Psoas muscle (tissue), 8 donors: ENCODE measurements around the gene TMEM123. TPM values are rescaled to one million over a fixed set of nuclear protein-coding genes. Genes with fewer than 3 reads are reported as not detected.

Experiments used
- ATAC-seq, 4 donors: fragments of 200-7000 bp; cut with Tn5 transposase; one replicate each; pipeline ENCODE4 v1.9.1; 2020; ENCODE audit warnings: moderate library complexity in 3 of 4, mild to moderate bottlenecking in 2 of 4
- DNase-seq, 2 donors: peaks; one replicate each; pipeline ENCODE4 v3.0.0-alpha.2; 2020
- H3K27ac ChIP-seq: fragments of 200-600 bp; one replicate; pipeline ENCODE4 v1.8.0; 2022
- H3K27me3 ChIP-seq, 3 donors: fragments of 200-600 bp in 1 of 3; one replicate each; pipeline versions ENCODE4 v1.6.1 to v1.8.0; 2013 to 2022; ENCODE audit warnings: low read length in 2 of 3, mild to moderate bottlenecking in 2 of 3, moderate library complexity in 1 of 3; ENCODE audit not compliant: insufficient read depth in 3 of 3
- H3K36me3 ChIP-seq, 2 donors: fragments of 200-600 bp in 1 of 2; one replicate each; pipeline versions ENCODE4 v1.6.1 to v1.8.0; 2013 to 2022; ENCODE audit warnings: low read depth in 1 of 2, mild to moderate bottlenecking in 1 of 2, moderate library complexity in 1 of 2; ENCODE audit not compliant: insufficient read depth in 1 of 2
- H3K4me1 ChIP-seq: fragments of 200-600 bp; one replicate; pipeline ENCODE4 v1.8.0; 2022
- H3K4me3 ChIP-seq: fragments of 200-600 bp; one replicate; pipeline ENCODE4 v1.8.0; 2022; ENCODE audit warnings: mild to moderate bottlenecking
- H3K9me3 ChIP-seq: fragments of 200-600 bp; one replicate; pipeline ENCODE4 v1.8.0; 2022
- WGBS, 3 donors: extraction: QIAGEN DNeasy Blood & Tissue Kit; methylation state at CpG; one replicate each; pipeline versions ENCODE4 v1.1.6 to v1.1.7; 2013; 5-methylcytosine and 5-hydroxymethylcytosine counted together
- intact Hi-C, 2 donors: fragments of 100-400 bp; cut with DNase I; formaldehyde crosslinking; loops; one replicate each; pipeline versions ENCODE4 v1.11.0 to v1.14.2; 2022
- polyA plus RNA-seq, 3 donors: library from polyadenylated mRNA; stranded (reverse); fragments of 200-250 nt; gene quantifications; one replicate each; pipeline ENCODE4 v1.2.3, GENCODE V29; 2013
- total RNA-seq, 4 donors: library from RNA; stranded (reverse); fragmentation: NEBNext Ultra II Directional in 2 of 4; extraction: Animal tissue kit (Norgen Biotek cat#: 25700) in 2 of 4; gene quantifications; one replicate each; pipeline versions ENCODE4 v1.2.1 to v1.2.4, GENCODE V29; 2021 to 2023
- TF ChIP-seq, protein P1 (sequence below): fragments of 200-600 bp; IDR thresholded peaks from one replicate; pipeline ENCODE4 v1.8.0; 2022; ENCODE audit warnings: antibody characterized with exemption
- donor health status: healthy with polysubstance abuse.
- donor health status: DM: no; HTN: no; CAD: no; lungs with moderate emphysema.
- donor health status: Bipolar disorder and iron deficiency.
- donor health status: healthy.
- donor health status: DM: yes; HTN: yes; CAD: no.
- donor health status: DM: no; HTN: no; CAD: no.
- donor health status: DM: no; HTN: no; CAD: no.
- donor health status: DM: yes; HTN: yes; CAD: no.

Gene TMEM123
- total and polyA plus RNA-seq, 7 donors = 10.8 to 42.6 (median 16.9) TPM

DNA sequence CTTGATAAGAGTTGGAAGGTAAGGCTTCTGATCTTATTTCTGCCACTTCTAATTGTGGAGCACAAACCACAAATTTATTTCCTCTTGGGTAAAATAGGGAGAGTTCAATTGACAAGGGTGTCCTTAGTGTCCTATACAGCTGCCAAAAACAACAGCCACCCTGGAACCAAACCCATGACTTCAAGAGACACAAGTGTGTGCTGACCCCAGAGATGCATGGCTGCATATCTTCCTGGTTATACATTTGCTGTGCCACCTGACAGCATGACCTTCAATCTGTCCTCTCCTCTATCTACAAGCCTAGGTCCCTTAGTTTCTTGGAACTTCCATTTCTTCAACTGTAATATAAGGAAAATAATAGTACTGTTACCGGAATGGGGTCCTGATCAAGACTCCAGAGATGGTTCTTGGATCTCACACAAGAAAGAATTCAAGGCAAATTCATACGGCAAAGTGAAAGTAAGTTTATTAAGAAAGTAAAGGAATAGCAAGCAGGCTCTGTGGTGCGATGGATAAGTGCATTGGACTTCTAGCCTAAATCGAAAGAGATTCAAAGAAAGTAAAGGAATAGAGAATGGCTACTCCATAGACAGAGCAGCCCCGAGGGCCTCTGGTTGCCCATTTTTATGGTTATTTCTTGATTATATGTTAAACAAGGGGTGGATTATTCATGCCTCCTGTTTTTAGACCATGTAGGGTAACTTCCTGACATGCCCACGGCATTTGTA is 15.5 kb upstream of the TMEM123 start:
- Histone ChIP-seq H3K36me3 (no peaks in the 10 kb centered on the region), H3K4me1 (no peaks in the 10 kb centered on the region), H3K9me3 (no peaks in the 10 kb centered on the region), H3K27me3 (no peaks in the 10 kb centered on the region), H3K27ac (no peak overlapping the region), H3K4me3 (no peak overlapping the region)
- DNase-seq (no peak), ATAC-seq (no peak)
- intact Hi-C loops = no loop called here
- 90 to 93% (median 90%) methylated on average over 6 of the region's 6 CpGs for WGBS, 3 donors
- TF ChIP-seq, protein P1, sequence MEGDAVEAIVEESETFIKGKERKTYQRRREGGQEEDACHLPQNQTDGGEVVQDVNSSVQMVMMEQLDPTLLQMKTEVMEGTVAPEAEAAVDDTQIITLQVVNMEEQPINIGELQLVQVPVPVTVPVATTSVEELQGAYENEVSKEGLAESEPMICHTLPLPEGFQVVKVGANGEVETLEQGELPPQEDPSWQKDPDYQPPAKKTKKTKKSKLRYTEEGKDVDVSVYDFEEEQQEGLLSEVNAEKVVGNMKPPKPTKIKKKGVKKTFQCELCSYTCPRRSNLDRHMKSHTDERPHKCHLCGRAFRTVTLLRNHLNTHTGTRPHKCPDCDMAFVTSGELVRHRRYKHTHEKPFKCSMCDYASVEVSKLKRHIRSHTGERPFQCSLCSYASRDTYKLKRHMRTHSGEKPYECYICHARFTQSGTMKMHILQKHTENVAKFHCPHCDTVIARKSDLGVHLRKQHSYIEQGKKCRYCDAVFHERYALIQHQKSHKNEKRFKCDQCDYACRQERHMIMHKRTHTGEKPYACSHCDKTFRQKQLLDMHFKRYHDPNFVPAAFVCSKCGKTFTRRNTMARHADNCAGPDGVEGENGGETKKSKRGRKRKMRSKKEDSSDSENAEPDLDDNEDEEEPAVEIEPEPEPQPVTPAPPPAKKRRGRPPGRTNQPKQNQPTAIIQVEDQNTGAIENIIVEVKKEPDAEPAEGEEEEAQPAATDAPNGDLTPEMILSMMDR = no peak

DNA sequence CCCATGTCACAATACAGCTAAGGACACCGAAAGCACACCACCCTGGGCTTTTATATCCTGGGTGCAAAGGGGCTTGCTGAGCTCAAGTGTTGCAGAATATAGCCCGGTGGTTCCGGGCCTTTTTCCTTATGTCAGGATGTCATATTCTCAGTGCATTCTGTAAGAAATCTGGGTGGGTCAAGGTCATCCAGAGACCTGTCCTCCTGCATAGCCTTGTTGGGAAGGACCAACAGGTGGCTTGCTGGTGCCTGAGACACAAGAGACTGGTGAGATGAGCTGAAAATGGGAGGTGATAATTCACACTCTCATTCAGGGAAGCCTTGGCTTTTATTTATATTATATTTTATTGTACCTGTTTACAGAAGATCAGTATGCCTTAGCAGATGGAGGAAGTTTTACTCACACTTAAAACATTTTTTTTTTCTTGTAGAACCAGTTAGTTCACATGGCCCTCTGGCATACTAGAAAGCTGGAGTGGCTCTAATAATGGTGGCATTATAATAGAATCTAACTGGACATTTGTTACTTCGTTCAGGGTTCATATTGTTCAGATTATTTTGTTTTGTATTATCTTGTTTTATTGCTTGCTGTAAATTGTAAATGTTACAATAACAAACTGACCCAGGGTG is 14.6 kb upstream of the TMEM123 start:
- no peaks in the 10 kb centered on the region for H3K4me1 ChIP-seq
- ATAC-seq (no peak), DNase-seq (no peak)
- H3K4me3 ChIP-seq = no peak overlapping the region
- no peaks in the 10 kb centered on the region for H3K9me3 ChIP-seq
- TF ChIP-seq, protein P1 = no peak
- H3K36me3 ChIP-seq = no peaks in the 10 kb centered on the region
- no peaks in the 10 kb centered on the region for H3K27me3 ChIP-seq
- H3K27ac ChIP-seq = no peak overlapping the region
- intact Hi-C loops = no loop called here
- WGBS, 3 donors = 89 to 94% (median 92%) methylated on average over 4 of the region's 4 CpGs

DNA sequence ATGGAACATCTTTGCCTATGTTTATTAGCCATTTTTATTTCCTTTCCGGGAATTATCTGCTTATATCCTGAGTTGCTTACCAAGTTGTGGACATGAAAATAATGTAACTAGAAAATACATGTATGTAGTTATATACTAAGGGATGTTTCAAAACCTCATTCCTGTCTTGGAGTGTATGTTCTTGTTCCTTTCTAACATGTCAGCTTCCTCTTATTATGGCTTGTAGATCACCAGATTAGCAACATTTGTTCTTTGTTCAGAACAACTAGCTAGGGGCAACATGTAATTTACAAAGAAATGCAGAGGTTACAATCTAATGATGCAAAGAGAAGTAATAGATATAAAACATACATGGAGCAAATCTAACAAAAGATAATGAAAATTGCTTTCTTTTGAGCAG is 13.1 kb upstream of the TMEM123 start:
- Histone ChIP-seq H3K27ac (no peak overlapping the region), H3K9me3 (no peaks in the 10 kb centered on the region), H3K4me3 (no peak overlapping the region), H3K36me3 (no peaks in the 10 kb centered on the region), H3K27me3 (no peaks in the 10 kb centered on the region), H3K4me1 (no peaks in the 10 kb centered on the region)
- intact Hi-C loops = no loop called here
- TF ChIP-seq, protein P1 = no peak
- ATAC-seq (no peak), DNase-seq (no peak)
- WGBS, 3 donors = 71 to 78% (median 74%) methylated on average over 1 of the region's 1 CpG

DNA sequence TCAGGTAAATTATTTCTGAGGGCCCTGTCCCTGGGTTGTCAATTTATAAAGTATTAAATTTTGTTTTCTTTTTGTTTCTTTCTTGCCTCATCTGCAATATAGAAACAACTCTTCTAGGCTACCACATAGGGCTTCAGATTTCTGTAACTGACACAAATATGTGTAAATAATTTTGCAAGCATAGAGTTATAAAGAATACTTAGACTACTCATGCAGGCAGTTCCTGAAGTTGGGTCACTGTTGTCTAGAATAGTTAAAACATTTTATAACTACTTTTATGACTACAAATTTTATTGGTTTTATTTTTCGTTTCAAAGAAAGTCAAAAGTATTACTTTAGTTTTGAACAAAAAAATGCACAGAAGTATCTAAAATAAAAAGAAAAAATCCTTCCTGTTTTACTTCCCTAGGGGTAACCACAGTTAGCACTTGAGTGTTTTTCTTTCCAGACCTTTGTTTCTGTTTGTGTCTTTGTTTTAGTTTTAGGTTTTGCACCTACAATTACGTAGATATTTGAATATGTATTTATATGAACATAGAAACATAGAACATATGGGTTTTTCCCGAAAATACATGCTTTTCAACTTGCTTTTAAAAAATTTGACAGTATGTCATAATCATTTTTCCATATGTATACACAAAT is 12.4 kb upstream of the TMEM123 start:
- Histone ChIP-seq H3K4me1 (no peaks in the 10 kb centered on the region), H3K9me3 (no peaks in the 10 kb centered on the region), H3K4me3 (no peak overlapping the region), H3K27ac (no peak overlapping the region), H3K36me3 (no peaks in the 10 kb centered on the region), H3K27me3 (no peaks in the 10 kb centered on the region)
- TF ChIP-seq, protein P1 = no peak
- intact Hi-C loops = no loop called here
- ATAC-seq (no peak), DNase-seq (no peak)
- 72 to 75% (median 75%) methylated on average over 3 of the region's 3 CpGs for WGBS, 3 donors
